Measurements from ENCODE around the gene GALNT9. TPM values are rescaled to one million over a fixed set of nuclear protein-coding genes. Genes with fewer than 3 reads are reported as not detected.

GALNT9 gene
- total and polyA plus RNA-seq, 2 experiments from 2014 or later: 3.9 to 4.7 TPM

GRCh38 chr12:132321321-132322118 lies 7.9 kb downstream of the GALNT9 start:
- Histone ChIP-seq H2AFZ (no peak overlapping the region), H3K27me3 (peaks cover 2% of the 10 kb centered on the region), H3K27ac (no peak overlapping the region), H3K4me3 (no peak overlapping the region), H3K9me3 (ENCODE audit: low read depth) (no peaks in the 10 kb centered on the region), H3K9me2 (replicated peaks; ENCODE audit: insufficient read depth) (no peaks in the 10 kb centered on the region), H4K20me1 (ENCODE audit: insufficient read depth, poor library complexity, severe bottlenecking) (no peaks in the 10 kb centered on the region), H3K79me2 (no peaks in the 10 kb centered on the region), H3K36me3 (replicated peaks; ENCODE audit: insufficient read depth, low read depth) (no peaks in the 10 kb centered on the region), H3K4me2 (no peak overlapping the region), H3K4me1 (ENCODE audit: insufficient read depth) (no peaks in the 10 kb centered on the region)
- 87% methylated on average over 13 of the region's 20 CpGs for WGBS (ENCODE audit: low lambda C conversion rate, missing lambda C conversion rate)
- DNase-seq (ENCODE audit: low spot score): no peak
- no peak for TF ChIP-seq CTCF (IDR thresholded peaks at IDR 0.05; ENCODE audit: poor library complexity)
- TF ChIP-seq EZH2phosphoT487 (IDR thresholded peaks at IDR 0.05; ENCODE audit: low read depth, severe bottlenecking, unreplicated experiment): no peak
- no peak for TF ChIP-seq EZH2 (IDR thresholded peaks at IDR 0.05; ENCODE audit: borderline replicate concordance)

GRCh38 chr12:132320767-132321211 lies 8.6 kb downstream of the GALNT9 start:
- WGBS (ENCODE audit: low lambda C conversion rate, missing lambda C conversion rate): 86% methylated on average over 10 of the region's 23 CpGs
- H3K27me3 ChIP-seq: no peaks in the 10 kb centered on the region
- H3K4me2 ChIP-seq: no peak overlapping the region

GRCh38 chr12:132319991-132320570 lies 9.3 kb downstream of the GALNT9 start:
- no peak overlapping the region for H3K27ac ChIP-seq
- DNase-seq (ENCODE audit: low spot score): no peak
- WGBS (ENCODE audit: low lambda C conversion rate, missing lambda C conversion rate): 91% methylated on average over 28 of the region's 29 CpGs

More at GRCh38 chr12:132320767-132321211, 8.6 kb downstream of the GALNT9 start:
- no peak overlapping the region for H3K27ac ChIP-seq
- no peaks in the 10 kb centered on the region for H3K36me3 ChIP-seq (replicated peaks; ENCODE audit: insufficient read depth, low read depth)
- H4K20me1 ChIP-seq (ENCODE audit: insufficient read depth, poor library complexity, severe bottlenecking): no peaks in the 10 kb centered on the region
- no peak overlapping the region for H2AFZ ChIP-seq
- H3K9me3 ChIP-seq (ENCODE audit: low read depth): no peaks in the 10 kb centered on the region
- TF ChIP-seq EZH2 (IDR thresholded peaks at IDR 0.05; ENCODE audit: borderline replicate concordance) (no peak), CTCF (IDR thresholded peaks at IDR 0.05; ENCODE audit: poor library complexity) (no peak), EZH2phosphoT487 (IDR thresholded peaks at IDR 0.05; ENCODE audit: low read depth, severe bottlenecking, unreplicated experiment) (no peak)
- no peak overlapping the region for H3K4me3 ChIP-seq
- H3K79me2 ChIP-seq: no peaks in the 10 kb centered on the region
- no peaks in the 10 kb centered on the region for H3K4me1 ChIP-seq (ENCODE audit: insufficient read depth)
- no peak for DNase-seq (ENCODE audit: low spot score)
- no peaks in the 10 kb centered on the region for H3K9me2 ChIP-seq (replicated peaks; ENCODE audit: insufficient read depth)

More at GRCh38 chr12:132319991-132320570, 9.3 kb downstream of the GALNT9 start:
- H3K9me3 ChIP-seq (ENCODE audit: low read depth): no peaks in the 10 kb centered on the region
- TF ChIP-seq EZH2phosphoT487 (IDR thresholded peaks at IDR 0.05; ENCODE audit: low read depth, severe bottlenecking, unreplicated experiment) (no peak), CTCF (IDR thresholded peaks at IDR 0.05; ENCODE audit: poor library complexity) (no peak), EZH2 (IDR thresholded peaks at IDR 0.05; ENCODE audit: borderline replicate concordance) (no peak)
- H3K79me2 ChIP-seq: no peaks in the 10 kb centered on the region
- no peak overlapping the region for H3K4me3 ChIP-seq
- no peak overlapping the region for H2AFZ ChIP-seq
- no peaks in the 10 kb centered on the region for H3K36me3 ChIP-seq (replicated peaks; ENCODE audit: insufficient read depth, low read depth)
- H3K9me2 ChIP-seq (replicated peaks; ENCODE audit: insufficient read depth): no peaks in the 10 kb centered on the region
- H4K20me1 ChIP-seq (ENCODE audit: insufficient read depth, poor library complexity, severe bottlenecking): no peaks in the 10 kb centered on the region
- no peaks in the 10 kb centered on the region for H3K4me1 ChIP-seq (ENCODE audit: insufficient read depth)
- H3K27me3 ChIP-seq: no peaks in the 10 kb centered on the region
- no peak overlapping the region for H3K4me2 ChIP-seq

All from hepatocyte (in vitro differentiated cells).